Posterior vena cava (tissue), 2 donors: ENCODE results near the gene TMTC4. TPM values are rescaled to one million over a fixed set of nuclear protein-coding genes. Genes with fewer than 3 reads are reported as not detected.
"Not testable (repeated sequence)": the region's sequence is repeated elsewhere in the genome, so short reads cannot be mapped to it uniquely, and the experiment has no call there.

ENCODE experiments used
- DNase-seq: peaks from one replicate; pipeline ENCODE4 v3.0.0-alpha.2; 2020; ENCODE audit warnings: low spot score
- intact Hi-C, 2 donors: fragments of 100-400 bp; cut with DNase I; formaldehyde crosslinking; loops; one replicate each; pipeline versions ENCODE4 v1.14.1 to v1.14.2; 2022 to 2023
- long read RNA-seq, 2 donors: library from polyadenylated mRNA; unstranded; transcript quantifications; one replicate each; pipeline ENCODE4 v2.0.0, GENCODE V29; 2020 to 2021
- total RNA-seq, 2 donors: library from RNA; stranded (reverse); fragmentation: NEBNext Ultra II Directional; extraction: Animal tissue kit (Norgen Biotek cat#: 25700); gene quantifications; one replicate each; pipeline ENCODE4 v1.2.1, GENCODE V29; 2021
- donor health status: DM: yes; HTN: yes; CAD: no.
- donor health status: DM: yes; HTN: yes; CAD: no.

The TMTC4 gene
- total RNA-seq = 1 to 10 TPM; 8.2 to 9.7 TPM
- long read RNA-seq, donor 1, partial matches to known transcripts = 1 of 2 reads
- long read RNA-seq, donor 1, other reads (novel, unspliced or antisense) = 0 of 2 reads
- long read RNA-seq, donor 2, partial matches to known transcripts = 3 of 7 reads
- long read RNA-seq, donor 2, other reads (novel, unspliced or antisense) = 2 of 7 reads

DNA sequence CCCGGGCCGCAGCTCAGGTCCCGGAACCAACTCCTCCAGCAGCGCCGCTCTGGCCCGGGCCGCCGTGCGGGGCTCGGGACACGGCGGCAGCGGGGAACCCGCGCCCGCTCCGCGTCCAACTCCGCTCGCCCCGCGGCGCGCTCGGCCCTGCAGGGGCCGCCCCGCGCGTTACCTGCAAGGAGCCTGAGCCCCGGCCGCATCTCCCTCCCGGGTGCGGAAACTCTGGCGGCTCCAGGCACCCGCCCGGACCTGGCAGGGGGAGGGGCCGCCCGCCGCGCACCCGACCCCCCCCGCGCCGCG, at the start of gene TMTC4:
TSS of gene TMTC4 (minus strand) at position 224 of the 300 bp plus-strand sequence. CDS start 4,433 bp downstream, outside the sequence.
- intact Hi-C loops = no loop called here

DNA sequence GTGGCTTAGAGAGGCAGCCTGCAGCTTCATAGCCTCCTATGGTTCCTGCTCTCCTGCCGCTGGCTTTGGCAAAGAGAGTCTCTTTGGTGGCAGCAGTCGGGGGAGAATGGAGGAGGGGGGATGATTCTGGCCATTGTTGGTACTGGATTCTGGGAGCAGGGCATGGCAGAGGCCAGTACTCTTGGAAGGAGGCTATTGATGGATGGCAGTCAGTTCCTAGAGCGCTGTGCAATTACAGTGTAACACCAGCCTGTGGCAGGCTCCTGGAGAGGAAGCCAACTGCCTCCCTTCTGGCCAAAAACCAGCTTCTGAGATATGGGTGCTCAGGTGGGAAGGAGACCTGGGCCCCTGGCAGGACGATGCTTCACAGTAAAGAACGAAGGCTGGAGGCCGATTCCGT, 47.9 kb upstream of the TMTC4 start:
- intact Hi-C loops = no loop called here
- DNase-seq = no peak

More for the DNA sequence above, at the start of gene TMTC4:
- DNase-seq = no peak

DNA sequence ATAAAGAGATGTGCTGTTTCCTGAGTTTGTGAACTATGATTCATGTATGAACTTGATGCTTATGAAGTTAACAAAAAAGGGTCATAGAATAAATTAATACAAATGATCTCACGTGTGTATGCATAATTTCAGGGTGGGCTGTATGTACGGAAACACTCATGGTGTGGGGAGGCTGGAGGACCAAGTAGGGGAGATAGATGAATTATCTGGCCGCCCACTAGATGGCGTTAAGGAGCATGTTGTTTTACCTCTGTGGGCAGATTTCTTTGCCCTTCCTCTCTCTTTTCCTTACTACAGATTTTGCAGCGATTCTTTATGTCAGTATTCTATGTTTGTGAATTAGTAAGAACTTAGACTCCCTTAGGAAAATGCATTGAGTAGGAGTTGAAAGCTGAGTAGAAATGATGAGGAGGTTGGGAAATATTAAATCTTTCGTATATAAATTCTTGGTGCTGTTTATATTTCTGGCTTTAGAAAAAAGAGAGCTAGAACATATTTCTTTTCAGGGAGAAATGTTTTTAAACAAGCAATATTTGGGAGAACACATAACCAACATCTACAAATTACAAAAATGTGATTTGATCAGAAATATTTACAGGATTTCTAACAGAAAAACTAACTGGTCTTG, 47.4 kb upstream of the TMTC4 start:
- DNase-seq = no peak
- intact Hi-C loops = no loop called here

DNA sequence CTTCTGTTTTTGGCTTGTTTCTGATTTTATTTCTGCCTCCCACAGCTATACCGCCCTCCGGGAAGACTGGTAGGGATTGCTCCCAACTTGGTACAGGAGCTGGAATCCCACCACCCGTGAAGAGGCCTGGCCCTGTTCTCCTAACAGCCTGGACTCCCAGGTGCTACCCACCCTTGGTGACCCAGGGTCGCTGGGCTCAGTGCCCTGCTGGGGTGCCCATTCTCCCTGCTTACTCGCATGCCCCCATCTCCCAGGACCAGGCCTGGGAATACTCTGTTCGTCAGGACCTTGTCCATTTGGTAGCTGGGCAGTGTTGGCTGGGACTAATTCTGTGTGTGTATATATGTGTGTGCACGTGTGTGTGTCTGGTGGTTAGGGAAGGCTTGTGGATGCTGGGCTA, 41.0 kb upstream of the TMTC4 start:
- intact Hi-C loops = no loop called here

DNA sequence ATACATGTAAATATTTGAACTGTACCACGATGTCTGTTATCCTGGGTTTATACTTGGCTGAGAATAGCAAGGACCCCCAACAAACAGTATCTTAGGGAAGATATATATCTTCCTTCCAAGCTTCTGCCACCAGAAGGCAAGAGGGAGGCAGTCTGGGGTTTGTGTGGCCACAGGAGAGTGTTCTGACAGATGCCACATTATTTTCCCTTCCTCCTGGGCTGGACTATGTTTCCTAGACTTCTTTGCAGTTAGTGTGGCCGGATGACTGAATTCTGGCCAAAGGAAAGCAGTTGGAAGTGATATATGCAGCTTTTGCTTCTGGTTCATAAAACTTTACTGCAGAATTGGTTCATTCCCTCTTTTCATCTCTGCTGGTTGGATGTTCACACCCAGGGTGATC, 39.9 kb upstream of the TMTC4 start:
- DNase-seq = no peak
- intact Hi-C loops = no loop called here

More for the DNA sequence above, 41.0 kb upstream of the TMTC4 start:
- no peak for DNase-seq

DNA sequence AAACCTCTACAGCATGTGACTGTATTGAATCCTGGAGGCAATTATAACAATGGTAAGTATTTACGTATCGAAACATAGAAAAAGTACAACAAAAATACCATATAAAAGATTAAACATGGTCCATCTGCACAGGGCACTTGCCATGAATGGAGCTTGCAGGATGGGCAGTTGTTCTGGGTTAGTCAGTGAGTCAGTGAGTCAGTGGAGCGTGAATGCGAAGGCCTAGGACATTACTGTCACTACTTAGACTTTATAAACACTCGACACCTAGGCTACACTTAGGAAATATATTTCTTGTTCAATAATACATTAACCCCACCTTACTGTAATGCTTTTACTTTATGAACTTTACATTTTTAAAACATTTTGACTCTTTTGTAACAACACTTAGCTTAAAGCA, 35.6 kb upstream of the TMTC4 start:
- intact Hi-C loops = no loop called here
- DNase-seq = no peak

GRCh38 chr13:100707818-100708740, 33.5 kb upstream of the TMTC4 start:
- intact Hi-C loops = no loop called here
- no peak for DNase-seq

GRCh38 chr13:100698331-100698730, 23.7 kb upstream of the TMTC4 start:
- intact Hi-C loops, DNase-seq: not testable (repeated sequence)

GRCh38 chr13:100695509-100695773, 20.8 kb upstream of the TMTC4 start:
- no peak for DNase-seq
- intact Hi-C loops = no loop called here

GRCh38 chr13:100694722-100695508, 20.3 kb upstream of the TMTC4 start:
- intact Hi-C loops = no loop called here
- no peak for DNase-seq

DNA sequence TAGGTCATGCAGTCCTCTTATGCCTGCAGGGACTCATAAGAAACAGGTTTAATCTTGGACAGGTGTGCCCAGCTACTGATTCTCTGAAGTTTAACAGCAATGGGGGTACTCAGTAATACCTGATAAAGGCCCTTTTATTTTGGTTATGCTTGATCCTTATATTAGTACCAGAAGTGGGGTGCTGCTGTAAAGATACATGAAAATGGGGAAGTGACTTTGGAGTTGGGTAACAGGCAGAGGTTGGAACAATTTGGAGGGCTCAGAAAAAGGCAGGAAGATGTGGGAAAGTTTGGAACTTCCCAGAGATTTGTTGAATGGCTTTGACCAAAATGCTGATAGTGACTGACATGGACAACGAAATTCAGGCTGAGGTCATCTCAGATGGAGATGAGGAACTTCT, 14.6 kb upstream of the TMTC4 start:
- DNase-seq = no peak
- intact Hi-C loops = no loop called here

GRCh38 chr13:100680131-100680530, 5.5 kb upstream of the TMTC4 start:
- intact Hi-C loops = loop anchor here in 1 of 2 donors (5.0 kb wide), 1 partner anchor 137 kb away; no protein-coding TSS in a partner anchor

GRCh38 chr13:100677128-100677527, 2.5 kb upstream of the TMTC4 start:
- DNase-seq, intact Hi-C loops: not testable (repeated sequence)

More at GRCh38 chr13:100680131-100680530, 5.5 kb upstream of the TMTC4 start:
- no peak for DNase-seq

GRCh38 chr13:100675661-100676129, 1.1 kb upstream of the TMTC4 start:
- DNase-seq = no peak
- intact Hi-C loops = no loop called here

DNA sequence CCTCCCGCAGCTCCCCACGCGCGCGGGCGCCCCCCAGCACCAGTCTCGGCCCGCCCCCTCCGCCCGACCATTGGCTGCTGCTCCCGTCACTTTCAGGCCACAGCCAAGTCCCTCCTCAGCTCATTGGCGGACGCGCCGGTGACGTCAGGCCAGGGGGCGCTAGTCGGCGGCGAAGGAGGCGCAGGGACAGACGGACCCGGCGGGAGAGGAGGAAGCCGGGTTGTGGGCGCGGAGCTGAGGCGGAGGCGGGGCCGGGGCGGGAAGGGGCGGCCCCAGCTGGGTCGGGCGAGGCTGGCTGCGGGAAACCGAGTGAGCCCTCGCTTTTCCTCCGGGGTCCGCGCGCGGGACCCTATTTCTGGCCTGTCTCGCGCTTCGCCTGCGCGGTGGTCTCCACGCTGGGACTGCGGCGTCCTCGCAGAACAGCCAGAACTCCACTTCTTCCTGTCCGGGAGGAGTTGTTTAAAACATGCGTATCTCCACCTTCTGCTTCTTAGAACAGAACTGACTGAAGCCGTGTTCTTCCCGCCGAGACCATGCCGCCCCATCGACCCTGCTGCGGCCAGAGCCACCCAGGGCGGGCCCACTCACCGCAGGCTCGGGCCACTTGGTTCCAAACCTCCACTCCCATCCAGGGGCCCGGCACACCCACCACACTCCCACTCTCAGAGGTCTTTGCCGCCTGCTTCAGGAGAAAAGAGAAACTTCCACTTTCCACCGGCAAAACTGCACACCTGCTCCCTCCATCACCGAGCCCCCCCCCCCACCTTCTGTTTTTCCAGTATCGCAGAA, 471 bp upstream of the TMTC4 start:
- peak; percentile 100 for DNase-seq
- intact Hi-C loops = no loop called here

GRCh38 chr13:100673713-100674571, 653 bp downstream of the TMTC4 start:
- DNase-seq = no peak
- intact Hi-C loops = no loop called here

- DNase-seq = no peak
- intact Hi-C loops = no loop called here
Measured at GRCh38 chr13:100673376-100673712, 1.3 kb downstream of the TMTC4 start.
